ENCODE results near the gene FOXL1.
"Not testable (repeated sequence)": the region's sequence is repeated elsewhere in the genome, so short reads cannot be mapped to it uniquely, and the experiment has no call there.

The FOXL1 gene

GRCh38 chr16:86581458-86581857, 3.1 kb downstream of the FOXL1 start:
- no peak for DNase-seq

- DNase-seq, result no peak
Measured at GRCh38 chr16:86584071-86584685, 5.8 kb downstream of the FOXL1 start.

- no peak for DNase-seq
Measured at GRCh38 chr16:86584726-86585721, 6.7 kb downstream of the FOXL1 start.

GRCh38 chr16:86585821-86586611, 7.7 kb downstream of the FOXL1 start:
- no peak for DNase-seq

- no peak for DNase-seq
Measured at GRCh38 chr16:86587487-86587886, 9.1 kb downstream of the FOXL1 start.

GRCh38 chr16:86587955-86588354, 9.6 kb downstream of the FOXL1 start:
- not testable (repeated sequence) for DNase-seq

GRCh38 chr16:86590501-86591144, 12.3 kb downstream of the FOXL1 start:
- no peak for DNase-seq

GRCh38 chr16:86591270-86591669, 12.9 kb downstream of the FOXL1 start:
- DNase-seq, result no peak

- DNase-seq, result no peak
Measured at GRCh38 chr16:86593913-86594620, 15.7 kb downstream of the FOXL1 start.

- DNase-seq, result no peak
Measured at GRCh38 chr16:86594721-86595120, 16.4 kb downstream of the FOXL1 start.

- DNase-seq, result no peak
Measured at GRCh38 chr16:86595983-86596605, 17.7 kb downstream of the FOXL1 start.

GRCh38 chr16:86597126-86597879, 19.0 kb downstream of the FOXL1 start:
- DNase-seq, result no peak

- no peak for DNase-seq
Measured at GRCh38 chr16:86597880-86598606, 19.7 kb downstream of the FOXL1 start.

- DNase-seq, result no peak
Measured at GRCh38 chr16:86598607-86599565, 20.5 kb downstream of the FOXL1 start.

GRCh38 chr16:86601356-86601755, 23.0 kb downstream of the FOXL1 start:
- no peak for DNase-seq

- DNase-seq, result no peak
Measured at GRCh38 chr16:86602521-86602920, 24.2 kb downstream of the FOXL1 start.

- DNase-seq, result no peak
Measured at GRCh38 chr16:86604436-86605193, 26.3 kb downstream of the FOXL1 start.

GRCh38 chr16:86605950-86606349, 27.6 kb downstream of the FOXL1 start:
- DNase-seq, result no peak

All from DMS79 (cell line).